K562 (cell line): ENCODE measurements around the gene SGSM2. TPM values are rescaled to one million over a fixed set of nuclear protein-coding genes. Genes with fewer than 3 reads are reported as not detected.

ENCODE experiments used
- BHLHE40 ChIP-seq: IDR thresholded peaks from 2 replicates; pipeline ENCODE4 v1.6.1; 2011; ENCODE audit warnings: low read length, improper control_type of control experiment
- CHD4 ChIP-seq: fragments of 200-600 bp; sonication (generic); IDR thresholded peaks from 3 replicates; pipeline ENCODE4 v1.6.1; 2012; ENCODE audit warnings: low read depth, mild to moderate bottlenecking, mixed read lengths, low read length, inconsistent platforms; ENCODE audit not compliant: insufficient read depth, insufficient replicate concordance, poor library complexity, severe bottlenecking
- EP400 ChIP-seq: fragments of 450-650 bp; IDR thresholded peaks from 2 replicates; pipeline ENCODE4 v1.6.1; 2017; ENCODE audit warnings: antibody characterized with exemption, mild to moderate bottlenecking, moderate library complexity
- JUN ChIP-seq, 2 experiments: sonication (generic) in 1 of 2; formaldehyde crosslinking in 1 of 2; IDR thresholded peaks; 2 replicates each; pipeline versions ENCODE4 v1.6.1 to v1.8.0; 2012 to 2022; ENCODE audit warnings: borderline replicate concordance in 2 of 2, mild to moderate bottlenecking in 2 of 2, improper control_type of control experiment in 1 of 2, low read depth in 1 of 2, low read length in 1 of 2, missing genetic modification reagents in 1 of 2
- KLF6 ChIP-seq: fragments of 250-450 bp; sonication (Bioruptor Pico); IDR thresholded peaks from 2 replicates; pipeline ENCODE4 v1.4.0; 2020; ENCODE audit warnings: mild to moderate bottlenecking, moderate library complexity, borderline replicate concordance
- MAZ ChIP-seq, 2 experiments: fragments of 450-650 bp in 1 of 2; sonication (generic) in 1 of 2; formaldehyde crosslinking; IDR thresholded peaks in 1 of 2; conservative IDR thresholded peaks in 1 of 2; 2 replicates each; pipeline versions ENCODE4 v1.4.0 to v1.5.0; 2020; ENCODE audit warnings: mild to moderate bottlenecking in 1 of 2, missing genetic modification reagents in 1 of 2
- NONO ChIP-seq, 2 experiments: fragments of 200-400 bp in 1 of 2; fragments of 450-650 bp in 1 of 2; formaldehyde crosslinking in 1 of 2; IDR thresholded peaks; 2 replicates each; pipeline ENCODE4 v1.6.1; 2017; ENCODE audit warnings: low read depth in 2 of 2, mild to moderate bottlenecking in 2 of 2, moderate library complexity in 2 of 2, low read length in 1 of 2
- PHF8 ChIP-seq: fragments of 200-600 bp; sonication (generic); IDR thresholded peaks from 2 replicates; pipeline ENCODE4 v1.6.1; 2012; ENCODE audit warnings: mixed run types, mild to moderate bottlenecking, inconsistent platforms, low read length, moderate library complexity, borderline replicate concordance
- SMAD1 ChIP-seq: fragments of 150-350 bp; IDR thresholded peaks from 2 replicates; pipeline ENCODE4 v1.6.1; 2014; ENCODE audit warnings: low read length, low read depth; ENCODE audit not compliant: partially characterized antibody
- TEAD1 ChIP-seq, 2 experiments: fragments of 450-650 bp in 1 of 2; sonication (generic) in 1 of 2; formaldehyde crosslinking; IDR thresholded peaks; 2 replicates each; pipeline versions ENCODE4 v1.4.0 to v1.8.0; 2020 to 2022; ENCODE audit warnings: mild to moderate bottlenecking in 2 of 2, missing genetic modification reagents in 1 of 2
- TOE1 ChIP-seq, 2 experiments: fragments of 450-650 bp in 1 of 2; sonication (generic) in 1 of 2; formaldehyde crosslinking in 1 of 2; IDR thresholded peaks; 2 replicates each; pipeline versions ENCODE4 v1.7.1 to v1.8.0; 2016 to 2022; ENCODE audit warnings: borderline replicate concordance in 2 of 2, mild to moderate bottlenecking in 2 of 2, antibody characterized with exemption in 1 of 2, inconsistent platforms in 1 of 2, low read depth in 1 of 2, missing genetic modification reagents in 1 of 2, moderate library complexity in 1 of 2
- polyA plus RNA-seq, 8 experiments: library from polyadenylated mRNA; depleted of rRNA in 4 of 8; stranded (reverse) in 5 of 8; unstranded in 3 of 8; fragments of >200 nt; fragmentation: Nextera tagmentation in 2 of 8; fragmentation: Illumina TruSeq in 1 of 8; extraction: Ambion mirVana in 2 of 8; extraction: Trizol in 1 of 8; gene quantifications; 2 replicates each; pipeline versions ENCODE4 v1.2.1 to v1.2.3, GENCODE V29; 2011 to 2014; ENCODE audit warnings: inconsistent platforms in 1 of 8, missing spikeins in 1 of 8
- total RNA-seq, 7 experiments: library from RNA; depleted of rRNA in 6 of 7; stranded (reverse); fragments of >200 nt in 6 of 7; fragmentation: Illumina TruSeq in 2 of 7; extraction: Trizol in 2 of 7; gene quantifications; 2 replicates each; pipeline versions ENCODE4 v1.2.1 to v1.2.3, GENCODE V29; 2011 to 2021; ENCODE audit warnings: low replicate concordance in 1 of 7
- TF ChIP-seq, protein P1 (sequence below): sonication (generic); formaldehyde crosslinking; IDR thresholded peaks from 2 replicates; pipeline ENCODE4 v1.8.1; 2023; ENCODE audit warnings: mild to moderate bottlenecking, missing genetic modification reagents, moderate library complexity
- TF ChIP-seq, protein P2 (sequence below), 3 experiments: IDR thresholded peaks in 2 of 3; conservative IDR thresholded peaks in 1 of 3; 2 replicates each; pipeline ENCODE4 v1.5.1; 2011 to 2012; ENCODE audit warnings: low read length in 3 of 3, mild to moderate bottlenecking in 3 of 3, control low read depth in 2 of 3, improper control_type of control experiment in 1 of 3, inconsistent platforms in 1 of 3, low read depth in 1 of 3, mixed read lengths in 1 of 3, moderate library complexity in 1 of 3; ENCODE audit not compliant: insufficient read depth in 2 of 3
- TF ChIP-seq, protein P3 (sequence below): fragments of 450-650 bp; formaldehyde crosslinking; IDR thresholded peaks from 2 replicates; pipeline ENCODE4 v1.4.0; 2022; ENCODE audit warnings: missing genetic modification characterization
- TF ChIP-seq, protein P4 (sequence below): fragments of 450-650 bp; IDR thresholded peaks from 2 replicates; pipeline ENCODE4 v1.6.1; 2016; ENCODE audit warnings: low read depth, mild to moderate bottlenecking, moderate library complexity
- TF ChIP-seq, protein P5 (sequence below): fragments of 200-800 bp; sonication (Bioruptor generic); IDR thresholded peaks from 2 replicates; pipeline ENCODE4 v1.6.1; 2017; ENCODE audit warnings: missing genetic modification characterization, missing compliant biosample characterization

SGSM2 gene
- total and polyA plus RNA-seq, 9 of the 15 experiments (the other 6 are each of a cell fraction or from before 2014, with no cell fraction given) = 0.20 to 26.3 (median 14.8) TPM

DNA sequence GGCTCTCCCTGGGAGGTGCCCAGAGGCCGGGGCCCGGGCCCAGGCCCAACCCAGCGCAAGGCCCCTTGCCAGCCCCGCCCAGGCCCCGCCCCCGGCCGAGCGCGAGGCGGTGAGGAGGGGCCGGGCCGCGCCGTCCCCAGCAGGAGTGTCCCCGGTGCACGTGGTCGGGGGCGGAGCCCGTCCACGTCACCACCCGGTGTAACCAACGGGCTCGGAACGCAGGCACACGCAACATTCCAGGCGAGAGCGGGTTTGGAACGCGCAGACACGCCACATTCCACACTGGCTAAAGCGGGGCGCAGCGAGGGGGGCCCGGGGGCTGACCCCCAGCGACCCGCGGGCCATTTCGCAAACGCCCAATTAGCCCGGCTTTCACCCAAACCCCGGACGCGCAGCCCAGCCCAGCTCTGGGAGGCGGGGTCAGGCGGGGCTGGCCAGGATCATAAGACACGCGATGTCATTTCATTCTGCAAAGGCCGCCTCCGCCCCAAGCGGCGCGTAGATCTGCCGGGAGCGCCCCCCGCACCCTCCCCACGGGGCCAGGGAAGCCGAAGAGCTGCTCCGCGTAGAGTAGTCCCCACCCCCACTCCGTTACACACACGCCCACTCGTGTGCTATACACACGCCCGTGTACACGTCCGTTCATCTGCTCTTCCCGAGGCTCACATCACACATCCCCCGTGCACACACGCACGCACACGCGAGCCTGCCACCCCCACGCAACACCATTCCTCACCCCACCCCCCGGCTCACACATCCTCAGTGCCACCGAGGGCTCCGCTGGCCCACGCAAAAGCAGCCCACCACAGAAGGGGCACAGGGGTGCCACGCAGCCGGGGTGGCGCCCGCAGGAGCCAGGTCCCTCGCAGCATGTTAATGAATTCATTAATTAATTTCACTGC, 62.5 kb downstream of the SGSM2 start (continued):
- TF ChIP-seq, protein P1, sequence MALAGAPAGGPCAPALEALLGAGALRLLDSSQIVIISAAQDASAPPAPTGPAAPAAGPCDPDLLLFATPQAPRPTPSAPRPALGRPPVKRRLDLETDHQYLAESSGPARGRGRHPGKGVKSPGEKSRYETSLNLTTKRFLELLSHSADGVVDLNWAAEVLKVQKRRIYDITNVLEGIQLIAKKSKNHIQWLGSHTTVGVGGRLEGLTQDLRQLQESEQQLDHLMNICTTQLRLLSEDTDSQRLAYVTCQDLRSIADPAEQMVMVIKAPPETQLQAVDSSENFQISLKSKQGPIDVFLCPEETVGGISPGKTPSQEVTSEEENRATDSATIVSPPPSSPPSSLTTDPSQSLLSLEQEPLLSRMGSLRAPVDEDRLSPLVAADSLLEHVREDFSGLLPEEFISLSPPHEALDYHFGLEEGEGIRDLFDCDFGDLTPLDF (CRISPR knock-in tag) = peak; percentile 75
- TF ChIP-seq KLF6 (CRISPR knock-in tag) (0 out of 2 replicates have a peak, but pooled peaks have one; percentile 27), CHD4 (no peak), MAZ (CRISPR knock-in tag; conservative IDR thresholded peaks at IDR 0.05 in 1 of 2, IDR thresholded peaks at IDR 0.05 in 1 of 2) (peak; percentile 58 to 73; a peak in 3 of 4 replicates), EP400 (peak; percentile 80), JUN (IDR thresholded peaks at IDR 0.05; ENCODE audit: borderline replicate concordance, low read depth, low read length) (peak; percentile 36; the same call in 1 of the 2 replicates), JUN (CRISPR knock-in tag; IDR thresholded peaks at IDR 0.05; ENCODE audit: borderline replicate concordance) (no peak), TOE1 (IDR thresholded peaks at IDR 0.05; ENCODE audit: borderline replicate concordance) (no peak; the same call in 1 of the 2 replicates), TOE1 (CRISPR knock-in tag; IDR thresholded peaks at IDR 0.05; ENCODE audit: borderline replicate concordance, low read depth) (no peak), BHLHE40 (peak; percentile 87), NONO (IDR thresholded peaks at IDR 0.05; ENCODE audit: low read depth in 2 of 2, low read length in 1 of 2) (0 out of 4 replicates have a peak, but pooled peaks of 1 of the 2 experiments have one; percentile 17), PHF8 (peak; percentile 25; the same call in 1 of the 2 replicates), SMAD1 (no peak), TEAD1 (CRISPR knock-in tag; IDR thresholded peaks at IDR 0.05) (peak; percentile 78 to 99)
- TF ChIP-seq, protein P2, sequence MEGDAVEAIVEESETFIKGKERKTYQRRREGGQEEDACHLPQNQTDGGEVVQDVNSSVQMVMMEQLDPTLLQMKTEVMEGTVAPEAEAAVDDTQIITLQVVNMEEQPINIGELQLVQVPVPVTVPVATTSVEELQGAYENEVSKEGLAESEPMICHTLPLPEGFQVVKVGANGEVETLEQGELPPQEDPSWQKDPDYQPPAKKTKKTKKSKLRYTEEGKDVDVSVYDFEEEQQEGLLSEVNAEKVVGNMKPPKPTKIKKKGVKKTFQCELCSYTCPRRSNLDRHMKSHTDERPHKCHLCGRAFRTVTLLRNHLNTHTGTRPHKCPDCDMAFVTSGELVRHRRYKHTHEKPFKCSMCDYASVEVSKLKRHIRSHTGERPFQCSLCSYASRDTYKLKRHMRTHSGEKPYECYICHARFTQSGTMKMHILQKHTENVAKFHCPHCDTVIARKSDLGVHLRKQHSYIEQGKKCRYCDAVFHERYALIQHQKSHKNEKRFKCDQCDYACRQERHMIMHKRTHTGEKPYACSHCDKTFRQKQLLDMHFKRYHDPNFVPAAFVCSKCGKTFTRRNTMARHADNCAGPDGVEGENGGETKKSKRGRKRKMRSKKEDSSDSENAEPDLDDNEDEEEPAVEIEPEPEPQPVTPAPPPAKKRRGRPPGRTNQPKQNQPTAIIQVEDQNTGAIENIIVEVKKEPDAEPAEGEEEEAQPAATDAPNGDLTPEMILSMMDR (IDR thresholded peaks at IDR 0.05 in 2 of 3, conservative IDR thresholded peaks at IDR 0.05 in 1 of 3; ENCODE audit: insufficient read depth in 2 of 3, low read depth in 1 of 3, low read length in 3 of 3) = no peak
- TF ChIP-seq, protein P3, sequence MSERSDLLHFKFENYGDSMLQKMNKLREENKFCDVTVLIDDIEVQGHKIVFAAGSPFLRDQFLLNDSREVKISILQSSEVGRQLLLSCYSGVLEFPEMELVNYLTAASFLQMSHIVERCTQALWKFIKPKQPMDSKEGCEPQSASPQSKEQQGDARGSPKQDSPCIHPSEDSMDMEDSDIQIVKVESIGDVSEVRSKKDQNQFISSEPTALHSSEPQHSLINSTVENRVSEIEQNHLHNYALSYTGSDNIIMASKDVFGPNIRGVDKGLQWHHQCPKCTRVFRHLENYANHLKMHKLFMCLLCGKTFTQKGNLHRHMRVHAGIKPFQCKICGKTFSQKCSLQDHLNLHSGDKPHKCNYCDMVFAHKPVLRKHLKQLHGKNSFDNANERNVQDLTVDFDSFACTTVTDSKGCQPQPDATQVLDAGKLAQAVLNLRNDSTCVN = no peak
- TF ChIP-seq, protein P4, sequence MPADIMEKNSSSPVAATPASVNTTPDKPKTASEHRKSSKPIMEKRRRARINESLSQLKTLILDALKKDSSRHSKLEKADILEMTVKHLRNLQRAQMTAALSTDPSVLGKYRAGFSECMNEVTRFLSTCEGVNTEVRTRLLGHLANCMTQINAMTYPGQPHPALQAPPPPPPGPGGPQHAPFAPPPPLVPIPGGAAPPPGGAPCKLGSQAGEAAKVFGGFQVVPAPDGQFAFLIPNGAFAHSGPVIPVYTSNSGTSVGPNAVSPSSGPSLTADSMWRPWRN = 0 out of 2 replicates have a peak, but pooled peaks have one; percentile 14
- TF ChIP-seq, protein P5, sequence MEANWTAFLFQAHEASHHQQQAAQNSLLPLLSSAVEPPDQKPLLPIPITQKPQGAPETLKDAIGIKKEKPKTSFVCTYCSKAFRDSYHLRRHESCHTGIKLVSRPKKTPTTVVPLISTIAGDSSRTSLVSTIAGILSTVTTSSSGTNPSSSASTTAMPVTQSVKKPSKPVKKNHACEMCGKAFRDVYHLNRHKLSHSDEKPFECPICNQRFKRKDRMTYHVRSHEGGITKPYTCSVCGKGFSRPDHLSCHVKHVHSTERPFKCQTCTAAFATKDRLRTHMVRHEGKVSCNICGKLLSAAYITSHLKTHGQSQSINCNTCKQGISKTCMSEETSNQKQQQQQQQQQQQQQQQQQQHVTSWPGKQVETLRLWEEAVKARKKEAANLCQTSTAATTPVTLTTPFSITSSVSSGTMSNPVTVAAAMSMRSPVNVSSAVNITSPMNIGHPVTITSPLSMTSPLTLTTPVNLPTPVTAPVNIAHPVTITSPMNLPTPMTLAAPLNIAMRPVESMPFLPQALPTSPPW (CRISPR knock-in tag) = peak; percentile 75
